SK-N-DZ (cell line): Measurements from ENCODE around the gene MERTK. TPM values are rescaled to one million over a fixed set of nuclear protein-coding genes. Genes with fewer than 3 reads are reported as not detected.
A peak's percentile ranks its signal among the peaks of the same experiment; 100 is the strongest.
"Not testable (repeated sequence)": the region's sequence is repeated elsewhere in the genome, so short reads cannot be mapped to it uniquely, and the experiment has no call there.

Source experiments
- DNase-seq: peaks from one replicate; pipeline ENCODE4 v3.0.0-alpha.2; 2015; ENCODE audit warnings: low spot score
- polyA plus RNA-seq, 2 experiments: library from polyadenylated mRNA; depleted of rRNA; stranded (reverse); fragments of >200 nt; gene quantifications; 2 replicates each; pipeline ENCODE4 v1.2.3, GENCODE V29; 2014

The MERTK gene
- polyA plus RNA-seq (2014; cell fraction: cytosol; rRNA removed): 1.3 and 1.4 TPM in 2 replicates
- 2.2 and 2.9 TPM in 2 replicates for polyA plus RNA-seq (2014; cell fraction: nucleus; rRNA removed)

DNA sequence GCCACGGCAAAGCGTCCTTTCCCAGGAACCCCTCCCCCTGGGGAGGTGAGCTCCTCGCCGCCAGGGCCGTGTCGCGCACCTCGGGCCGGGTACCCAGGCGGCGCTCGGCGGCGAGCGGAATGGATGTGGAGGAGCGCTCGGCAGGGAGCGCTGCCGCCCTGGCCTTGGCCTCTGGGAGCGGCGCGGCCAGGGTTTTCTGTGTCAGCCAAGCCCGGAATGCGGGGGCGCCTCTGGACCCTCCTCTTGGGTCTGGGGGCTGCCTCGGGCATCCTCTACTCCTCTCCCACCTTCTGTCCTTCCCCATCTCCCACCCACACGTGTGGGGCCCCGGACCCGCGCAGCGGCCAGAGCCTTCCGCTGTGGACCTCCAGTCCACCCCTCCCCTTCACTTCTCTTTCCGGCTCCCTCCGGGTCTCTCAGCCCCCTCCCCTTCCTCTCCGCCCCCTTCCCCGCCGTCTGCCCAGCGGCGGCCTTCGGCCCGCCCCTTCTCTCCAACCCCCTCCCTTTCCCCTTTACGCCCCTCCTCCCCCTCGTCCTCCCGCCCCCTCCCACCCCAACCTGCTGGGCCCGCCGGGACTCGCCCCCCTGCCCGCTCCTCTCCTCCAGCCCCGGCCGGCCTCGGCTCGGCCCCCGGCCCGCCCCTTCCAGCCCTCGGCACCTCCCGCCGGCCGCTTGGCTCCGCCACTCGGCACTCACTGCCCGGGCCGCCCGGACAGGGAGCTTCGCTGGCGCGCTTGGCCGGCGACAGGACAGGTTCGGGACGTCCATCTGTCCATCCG, at the start of gene MERTK:
TSS of gene MERTK (plus strand) at position 684 of the 779 bp plus-strand sequence. CDS start 129 bp downstream, outside the sequence.
- DNase-seq: peak; percentile 89

DNA sequence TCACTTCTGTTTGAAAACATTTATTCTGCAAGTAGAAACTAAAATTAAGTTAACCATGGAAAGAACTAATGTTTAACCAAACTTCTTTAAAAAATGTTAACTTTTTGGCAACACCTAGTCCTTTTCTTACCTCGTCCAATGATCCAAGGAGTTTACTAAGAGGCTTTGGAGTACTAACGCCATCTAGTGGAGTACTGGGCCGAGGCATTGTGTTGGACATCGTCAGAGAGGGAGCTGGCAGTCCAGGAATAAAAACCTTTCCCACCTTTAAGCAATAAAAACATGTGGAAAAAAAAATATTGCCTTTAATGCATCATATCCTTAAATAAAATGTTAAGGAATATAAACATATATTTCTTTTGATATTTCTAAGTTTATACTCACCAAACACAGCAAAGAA, 47.8 kb upstream of the MERTK start:
- not testable (repeated sequence) for DNase-seq

DNA sequence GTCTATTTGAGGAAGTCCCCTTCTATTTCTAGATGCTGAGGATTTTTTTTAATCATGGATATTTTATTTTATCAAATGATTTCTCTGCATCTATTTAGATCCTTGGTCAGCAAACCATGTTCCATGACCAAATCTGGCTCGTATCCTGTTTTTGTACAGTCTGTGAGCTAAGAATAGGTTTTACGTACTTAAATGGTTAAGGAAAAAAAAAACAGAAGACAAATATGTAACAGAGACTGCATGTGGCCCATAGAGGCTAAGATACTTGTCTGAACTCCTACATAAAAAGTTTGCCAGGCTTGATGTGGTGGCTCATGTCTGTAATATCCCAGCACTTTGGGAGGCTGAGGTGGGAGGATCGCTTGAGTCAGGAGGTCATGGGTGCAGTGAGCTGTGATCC, 45.9 kb upstream of the MERTK start:
- not testable (repeated sequence) for DNase-seq

DNA sequence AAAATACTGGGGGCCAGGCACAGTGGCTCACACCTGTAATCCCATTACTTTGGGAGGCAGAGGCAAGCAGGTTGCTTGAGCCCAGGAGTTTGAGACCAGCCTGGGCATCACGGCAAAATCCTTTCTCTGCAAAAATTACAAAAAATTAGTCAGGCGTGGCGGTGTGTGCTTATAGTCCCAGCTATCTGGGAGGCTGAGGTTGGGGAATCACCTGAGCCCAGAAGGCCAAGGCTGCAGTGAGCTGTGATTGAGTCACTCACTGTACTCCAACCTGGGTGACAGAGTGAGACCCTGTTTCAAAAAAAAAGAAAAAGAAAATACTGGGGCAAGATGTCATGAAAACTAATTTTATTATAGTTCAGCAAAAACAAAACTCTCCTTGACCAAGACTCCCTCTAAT, 38.4 kb upstream of the MERTK start:
- not testable (repeated sequence) for DNase-seq

DNA sequence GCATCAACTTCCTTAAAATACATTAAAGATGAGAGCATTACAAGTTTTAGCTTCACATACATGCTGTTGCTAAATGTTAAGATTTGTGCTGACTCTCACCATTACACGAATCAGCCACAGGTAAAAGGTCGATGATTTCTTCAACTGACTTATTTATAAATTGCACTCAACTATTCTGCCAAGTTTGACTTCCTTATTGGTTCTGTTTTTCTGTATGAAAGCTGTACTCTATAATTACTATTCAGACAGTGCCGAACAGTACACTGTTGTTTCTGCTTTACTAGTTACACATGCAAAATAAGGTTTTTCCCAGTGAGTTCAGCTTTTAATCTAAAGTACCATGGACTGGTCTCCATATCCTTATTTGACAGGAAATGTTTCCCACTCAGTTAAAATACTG, 33.3 kb upstream of the MERTK start:
- not testable (repeated sequence) for DNase-seq

DNA sequence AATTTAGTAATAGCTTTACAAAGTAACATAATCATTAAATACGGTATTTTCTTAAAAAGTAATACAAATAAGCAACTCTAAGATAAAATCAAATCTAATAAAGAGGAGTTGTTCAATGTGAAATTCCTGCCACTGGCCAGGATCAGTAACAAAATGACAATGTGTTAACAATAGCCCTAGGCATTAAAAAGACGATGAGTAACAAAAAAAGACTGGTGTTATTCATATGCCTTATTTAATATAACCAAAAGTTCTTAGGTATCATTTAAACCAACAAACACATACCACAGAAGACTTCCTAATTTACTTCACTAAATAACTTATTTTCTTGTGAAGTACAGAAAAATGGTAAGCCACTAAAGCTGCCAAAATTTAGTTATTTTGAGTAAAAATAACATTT, 25.6 kb upstream of the MERTK start:
- not testable (repeated sequence) for DNase-seq

DNA sequence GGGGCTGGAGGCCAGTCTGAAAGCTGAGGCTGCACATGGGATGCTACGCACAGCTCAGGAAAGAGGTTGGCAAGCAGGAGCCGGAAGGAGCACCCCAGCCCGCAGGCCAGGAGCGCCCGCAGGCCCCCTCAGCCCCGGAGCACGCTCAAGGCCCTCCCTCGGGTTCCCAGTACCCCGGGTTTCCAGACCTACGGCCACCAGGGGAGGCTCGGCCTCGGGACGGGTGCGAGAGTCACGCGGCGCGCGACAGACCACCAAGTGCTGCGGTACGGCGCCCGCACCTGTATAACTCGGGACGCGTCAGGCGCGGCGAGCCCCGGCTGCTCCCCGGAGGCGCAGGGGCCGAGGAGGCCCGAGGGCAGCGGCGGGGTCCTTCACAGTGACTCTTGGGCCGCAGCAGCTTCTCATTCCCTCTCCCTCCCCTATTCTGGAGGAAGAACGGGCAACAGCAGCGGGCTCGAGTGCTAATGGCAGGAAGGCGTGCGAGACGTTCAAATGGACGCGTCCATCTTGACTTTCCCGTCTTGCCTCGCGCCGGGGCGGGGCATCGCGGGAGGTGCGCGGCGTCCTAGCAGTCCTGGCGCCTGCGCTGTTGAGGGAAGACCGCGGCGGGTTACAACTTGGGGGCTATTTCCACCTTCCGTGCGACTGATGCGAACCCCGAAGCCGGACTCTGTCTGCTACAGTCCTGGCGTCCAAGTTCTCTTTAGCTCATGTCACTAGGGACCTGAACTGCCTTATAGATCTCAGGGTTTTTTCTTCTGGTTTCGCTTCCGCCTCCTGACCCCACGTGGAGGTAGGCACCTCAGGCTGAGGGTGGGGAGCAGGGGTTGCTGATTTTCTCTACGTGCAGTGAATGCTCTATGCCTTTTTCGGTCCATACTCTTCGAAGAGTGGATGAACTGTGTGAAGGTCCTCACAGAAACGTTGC, 14.5 kb upstream of the MERTK start, which contains the start of gene ANAPC1:
TSS of gene ANAPC1 (minus strand) at position 533 of the 931 bp plus-strand sequence. CDS start 3,368 bp downstream, outside the sequence.
- DNase-seq: peak; percentile 85

DNA sequence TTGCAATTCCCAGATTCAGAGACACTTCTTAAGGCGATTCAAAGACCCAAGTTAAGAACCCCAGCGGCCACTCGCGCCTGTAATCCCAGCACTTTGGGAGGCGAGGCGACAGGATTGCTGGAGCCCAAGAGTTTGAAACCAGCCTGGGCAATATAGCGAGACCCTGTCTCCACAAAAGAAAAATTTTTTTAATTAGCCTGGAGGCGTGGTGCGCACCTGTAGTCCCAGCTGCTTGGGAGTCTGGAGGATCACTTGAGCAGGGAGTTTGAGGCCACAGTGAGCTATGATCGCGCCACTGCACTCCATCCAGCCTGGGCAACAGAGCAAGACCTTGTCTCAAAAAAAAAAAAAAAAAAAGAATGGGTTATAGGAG, 13.8 kb upstream of the MERTK start:
- no peak for DNase-seq

DNA sequence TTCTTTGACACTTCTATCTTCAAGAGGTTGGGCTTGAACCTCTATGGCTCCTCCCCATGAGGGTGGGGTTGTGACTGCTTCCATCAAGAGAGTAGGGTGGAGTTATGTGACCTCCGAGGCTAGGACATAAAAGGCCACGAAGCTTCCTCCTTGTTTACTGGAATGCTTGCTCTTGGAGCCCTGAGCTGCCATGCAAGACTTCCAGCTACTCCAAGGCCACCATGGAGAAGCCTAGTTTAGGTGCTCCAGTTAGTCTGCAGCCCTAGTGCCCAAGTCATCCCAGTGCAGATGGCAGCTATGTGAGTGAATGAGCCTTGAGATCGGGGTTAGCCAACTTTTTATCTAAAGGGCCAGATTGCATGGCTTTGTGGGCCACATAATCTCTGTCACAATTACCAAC, 2.4 kb upstream of the MERTK start:
- no peak for DNase-seq

DNA sequence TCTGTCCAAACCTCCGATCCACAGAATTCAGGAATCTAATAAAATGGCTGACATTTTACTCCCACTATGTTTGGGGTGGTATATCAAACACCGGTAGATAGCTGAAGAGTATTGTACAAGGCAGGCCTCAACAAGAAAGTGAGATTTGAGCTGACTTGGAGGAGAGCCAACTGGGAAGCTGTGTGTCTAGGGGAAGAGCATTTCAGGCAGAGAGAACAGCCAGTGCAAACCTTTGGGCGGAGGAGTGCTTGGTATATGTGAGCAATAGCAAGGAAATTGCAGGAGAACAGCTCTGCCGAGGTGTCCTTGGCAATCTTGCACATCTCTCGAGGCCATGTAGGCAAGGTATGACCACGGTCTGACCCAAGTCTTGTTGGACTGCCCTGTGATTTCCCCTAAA, 1.8 kb upstream of the MERTK start:
- no peak for DNase-seq

DNA sequence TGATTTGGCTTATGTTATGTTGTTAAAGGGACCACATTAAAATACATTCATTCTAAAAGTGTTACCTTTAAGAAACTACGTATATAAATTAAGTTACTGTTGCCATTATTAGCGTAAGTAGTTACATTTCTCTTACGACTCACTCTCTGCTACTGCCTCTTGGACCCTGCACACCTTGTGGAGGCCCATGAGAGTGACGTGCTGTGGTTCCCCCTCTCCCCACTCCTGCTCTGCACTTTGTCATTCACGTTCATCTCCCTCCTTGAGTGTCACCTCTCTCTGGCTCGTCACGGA, 830 bp upstream of the MERTK start:
- no peak for DNase-seq

DNA sequence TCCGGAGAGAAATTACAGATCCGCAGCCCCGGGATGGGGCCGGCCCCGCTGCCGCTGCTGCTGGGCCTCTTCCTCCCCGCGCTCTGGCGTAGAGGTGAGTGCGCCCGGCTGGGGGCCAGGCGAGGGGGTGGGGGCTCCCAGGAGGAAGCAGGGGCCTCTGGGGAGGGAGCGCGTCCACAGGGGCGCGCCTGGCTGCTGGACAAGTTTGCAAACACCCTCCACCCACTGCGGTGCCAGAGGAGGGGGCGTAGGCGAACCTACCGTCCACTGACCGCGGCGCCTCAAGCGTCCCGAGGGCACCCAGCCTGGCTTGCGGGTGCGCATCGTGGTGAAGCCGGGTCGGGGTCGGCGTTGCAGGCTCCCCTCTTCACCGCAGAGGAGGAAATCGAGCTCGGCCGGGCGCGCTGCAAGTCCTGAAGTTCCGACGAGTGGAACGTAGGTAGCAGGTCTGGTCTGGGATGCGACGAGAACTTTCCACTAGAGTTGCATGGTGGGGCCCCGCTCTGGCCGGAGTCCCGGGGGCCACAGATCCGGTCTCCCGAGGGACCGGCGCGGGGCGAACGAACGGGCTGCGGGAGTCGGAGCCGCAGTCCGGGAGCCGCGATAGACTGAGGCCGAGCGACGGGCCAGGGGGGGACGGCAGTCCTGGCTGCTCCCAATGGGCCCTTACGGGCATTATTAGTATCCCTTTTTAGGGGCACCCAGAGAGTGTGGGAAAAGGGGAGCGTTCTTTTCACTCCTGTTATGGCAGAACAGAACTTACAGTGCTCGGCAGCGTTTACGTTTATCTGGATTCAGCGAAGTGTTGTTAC, 502 bp downstream of the MERTK start:
- no peak for DNase-seq

DNA sequence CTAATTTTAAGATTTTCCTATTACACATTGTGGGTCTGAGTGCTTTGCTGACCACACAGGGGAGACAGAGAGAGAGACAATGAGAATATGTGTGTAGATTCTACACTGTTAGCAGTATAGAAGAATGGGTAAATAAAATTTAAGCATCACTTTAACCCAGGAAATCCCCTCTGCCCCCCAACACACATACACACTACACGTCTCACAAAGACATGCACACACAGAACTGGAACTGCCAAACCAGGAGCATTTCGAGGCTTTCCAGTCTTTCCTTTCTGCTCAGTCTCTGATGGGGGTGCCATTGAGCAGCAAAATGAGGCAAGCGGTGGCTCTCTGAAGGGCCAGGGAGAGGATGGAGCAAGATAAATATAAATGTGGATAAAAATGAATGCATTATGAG, 2.5 kb downstream of the MERTK start:
- DNase-seq: peak; percentile 25

DNA sequence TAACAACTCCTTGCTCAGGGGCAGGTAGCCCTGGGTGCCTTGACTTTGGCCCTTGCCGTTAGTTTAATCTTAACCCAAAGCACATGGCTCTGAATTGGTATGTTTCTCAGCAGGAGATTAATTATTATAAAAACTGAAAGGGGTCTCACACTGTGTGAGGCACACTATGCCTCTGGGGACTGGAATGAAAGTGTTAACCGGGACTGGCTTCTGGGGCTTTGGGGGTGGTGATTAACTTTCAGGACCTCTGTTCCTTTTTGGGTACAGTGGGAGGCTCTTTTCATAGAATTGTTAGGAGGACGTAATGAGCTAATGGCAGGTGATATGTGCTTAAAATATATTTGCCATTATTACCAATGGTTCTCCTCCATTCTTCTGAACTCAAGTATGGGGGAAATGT, 5.1 kb downstream of the MERTK start:
- no peak for DNase-seq

DNA sequence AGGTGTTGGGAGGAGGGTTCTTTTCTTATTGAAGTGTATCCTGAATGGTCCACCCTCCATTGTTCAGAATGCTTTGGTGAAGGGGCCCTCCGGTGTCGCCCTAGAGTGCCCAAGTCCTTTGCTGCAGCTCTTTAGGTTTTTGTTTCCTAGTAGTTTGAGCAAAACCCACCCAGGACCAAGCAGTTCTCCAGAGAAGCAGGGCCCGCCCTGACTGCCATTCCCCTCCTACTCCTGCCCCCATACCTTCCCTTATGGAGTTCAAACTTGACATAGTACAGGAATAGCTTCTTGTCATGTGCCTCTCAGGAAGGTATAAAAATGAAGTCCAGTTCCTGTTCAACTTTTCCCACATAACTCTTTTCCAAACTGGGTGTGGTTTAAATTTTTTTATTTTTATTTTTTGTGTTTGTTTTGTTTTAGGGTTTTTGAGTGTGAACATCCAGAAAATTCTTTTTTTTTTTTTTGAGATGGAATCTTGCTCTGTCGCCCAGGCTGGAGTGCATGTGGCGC, 5.6 kb downstream of the MERTK start:
- no peak for DNase-seq

DNA sequence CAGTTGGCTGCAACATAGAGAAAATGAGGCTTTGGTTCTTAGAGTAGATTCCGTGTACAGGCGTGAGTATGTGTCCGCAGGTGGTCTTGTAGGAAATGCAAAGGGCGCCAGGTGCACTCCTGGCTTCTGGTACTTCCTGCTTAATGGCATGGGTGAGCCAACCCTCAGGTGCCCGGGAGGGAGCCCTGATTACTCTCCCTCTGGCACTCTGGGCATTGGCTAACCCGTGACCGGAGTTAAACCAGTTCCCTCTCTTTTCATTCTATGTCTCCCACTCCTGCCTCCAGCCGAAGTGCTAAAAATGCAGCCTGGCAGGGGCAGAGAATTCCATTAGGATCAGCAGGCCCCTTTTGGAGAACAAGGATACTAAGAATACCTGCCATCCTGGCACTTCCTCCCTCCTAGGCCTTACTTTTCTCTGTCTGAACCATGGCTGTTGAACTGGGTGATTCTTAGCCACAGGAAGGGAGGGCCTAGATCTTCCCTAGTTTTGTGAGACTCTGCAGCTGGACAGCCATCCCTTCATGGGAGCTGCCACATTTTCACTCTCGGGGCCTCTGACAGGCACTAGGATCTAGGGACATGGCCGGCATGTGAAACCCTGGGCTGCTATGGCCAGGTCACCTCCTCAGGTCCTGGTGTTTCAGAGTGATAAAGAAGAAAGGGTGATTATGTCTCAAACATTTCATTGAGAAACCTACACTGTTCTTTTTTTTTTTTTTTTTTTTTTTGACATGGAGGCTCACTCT, 6.5 kb downstream of the MERTK start:
- no peak for DNase-seq

DNA sequence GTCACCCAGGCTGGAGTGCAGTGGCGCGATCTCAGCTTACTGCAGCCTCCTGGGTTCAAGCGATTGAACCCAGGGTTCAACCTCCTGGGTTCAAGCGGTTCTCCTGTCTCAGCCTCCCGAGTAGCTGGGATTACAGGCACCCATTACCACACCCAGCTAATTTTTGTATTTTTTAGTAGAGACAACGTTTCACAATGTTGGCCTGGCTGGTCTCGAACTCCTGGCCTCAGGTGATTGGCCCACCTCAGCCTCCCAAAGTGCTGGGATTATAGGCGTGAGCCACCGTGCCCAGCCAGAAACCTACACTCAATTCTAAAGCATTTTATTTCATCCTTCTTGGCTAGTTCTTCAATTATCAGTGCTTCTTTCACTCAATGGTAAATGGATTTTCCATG, 7.1 kb downstream of the MERTK start:
- DNase-seq: not testable (repeated sequence)

DNA sequence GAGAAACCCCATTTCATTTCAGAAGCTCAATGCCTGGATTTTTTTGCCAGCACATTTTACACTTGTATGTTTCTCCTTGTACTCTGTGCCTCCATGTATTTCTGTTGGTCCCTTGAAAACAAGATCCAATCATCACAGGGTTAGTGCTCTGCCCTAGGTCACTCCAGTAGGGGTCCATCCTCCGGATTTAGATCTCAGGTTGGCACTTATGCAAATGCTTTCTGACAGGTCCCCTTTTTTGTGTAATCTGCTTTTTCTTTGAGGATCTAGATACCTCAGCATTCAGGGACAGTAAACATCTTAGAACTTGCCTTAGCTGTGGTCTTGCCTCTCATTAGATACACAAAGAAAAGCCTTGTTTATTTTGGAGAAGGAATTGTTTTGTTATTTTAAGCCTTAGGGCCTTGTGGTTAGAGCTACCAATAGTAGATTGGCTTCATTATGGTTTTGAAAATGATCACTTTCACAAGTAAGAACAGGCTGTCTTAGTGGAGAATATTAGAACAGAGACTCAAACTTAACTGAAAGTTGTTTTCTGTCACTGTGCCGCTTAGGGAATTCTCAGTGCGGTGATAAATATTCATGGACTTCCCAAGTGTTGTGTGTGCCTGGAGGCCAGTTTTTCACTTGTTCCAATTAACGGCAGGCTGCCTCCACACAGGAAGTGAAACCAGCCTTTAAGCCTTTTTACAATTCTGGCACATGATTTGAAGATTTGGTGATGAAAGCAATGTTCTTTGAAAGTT, 7.8 kb downstream of the MERTK start:
- DNase-seq: no peak

DNA sequence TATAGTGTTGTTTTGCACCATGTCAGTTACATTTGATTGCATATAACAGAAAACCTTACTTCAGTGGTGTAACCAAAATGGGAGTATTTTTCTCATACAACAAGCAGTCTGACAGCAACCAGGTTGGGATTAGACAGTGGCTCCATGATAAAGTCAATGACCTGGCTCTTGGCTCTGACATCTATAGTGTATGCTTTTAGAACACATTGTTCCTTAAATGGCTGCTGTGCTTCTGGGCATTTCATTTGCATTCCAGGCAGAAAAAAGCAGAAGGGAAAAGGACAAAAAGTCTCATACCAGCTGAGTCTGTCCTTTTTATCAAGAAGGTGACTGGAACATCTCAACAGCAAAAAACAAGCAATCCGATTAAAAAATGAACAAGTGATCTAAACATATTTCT, 10.2 kb downstream of the MERTK start:
- no peak for DNase-seq

DNA sequence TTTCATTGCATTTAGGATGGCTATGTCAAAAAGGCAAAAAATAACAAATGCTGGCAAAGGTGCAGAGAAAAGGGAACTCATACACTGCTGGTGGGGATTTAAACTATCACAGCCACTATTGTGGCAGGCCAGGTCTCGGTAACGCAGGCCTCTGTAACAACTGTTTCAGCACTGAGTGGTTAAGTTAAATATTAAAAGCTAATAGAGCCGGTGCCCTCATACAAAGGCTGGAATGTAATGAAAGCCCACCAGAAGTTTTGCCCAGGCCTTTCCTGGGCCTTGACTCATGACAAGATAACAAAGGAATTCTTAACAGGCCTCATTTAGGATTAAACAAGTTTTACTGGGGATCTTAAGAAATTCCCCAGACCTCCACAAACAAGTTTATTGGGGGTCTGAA, 10.7 kb downstream of the MERTK start:
- no peak for DNase-seq
